ENCODE results near the gene EFCAB6. TPM values are rescaled to one million over a fixed set of nuclear protein-coding genes. Genes with fewer than 3 reads are reported as not detected.

Gene EFCAB6
- total and polyA plus RNA-seq, 11 donors = 0.53 to 2.3 (median 1.5) TPM

DNA sequence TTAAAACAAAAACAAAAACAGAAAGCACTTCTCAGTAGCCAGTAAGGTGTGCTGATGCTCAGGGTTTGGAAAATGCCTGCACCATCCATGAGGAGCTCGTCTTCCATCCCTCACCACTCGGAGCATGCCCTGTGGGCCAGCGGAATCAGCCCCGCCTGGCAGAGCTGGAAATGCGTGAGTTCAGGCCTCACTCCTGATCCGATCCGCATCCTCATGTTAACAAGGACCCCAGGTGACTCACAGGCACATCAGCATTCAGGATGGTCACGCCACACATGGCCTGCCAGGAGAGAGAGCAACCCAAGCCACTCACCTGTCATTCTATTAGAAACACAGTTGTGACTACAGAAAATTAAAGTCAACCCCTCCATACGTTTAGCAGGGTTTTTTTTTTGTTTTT, 211.8 kb downstream of the EFCAB6 start:
- H3K27ac ChIP-seq = no peak overlapping the region
- no peak overlapping the region for H3K4me3 ChIP-seq
- H3K27me3 ChIP-seq = no peaks in the 10 kb centered on the region
- TF ChIP-seq, protein P1, sequence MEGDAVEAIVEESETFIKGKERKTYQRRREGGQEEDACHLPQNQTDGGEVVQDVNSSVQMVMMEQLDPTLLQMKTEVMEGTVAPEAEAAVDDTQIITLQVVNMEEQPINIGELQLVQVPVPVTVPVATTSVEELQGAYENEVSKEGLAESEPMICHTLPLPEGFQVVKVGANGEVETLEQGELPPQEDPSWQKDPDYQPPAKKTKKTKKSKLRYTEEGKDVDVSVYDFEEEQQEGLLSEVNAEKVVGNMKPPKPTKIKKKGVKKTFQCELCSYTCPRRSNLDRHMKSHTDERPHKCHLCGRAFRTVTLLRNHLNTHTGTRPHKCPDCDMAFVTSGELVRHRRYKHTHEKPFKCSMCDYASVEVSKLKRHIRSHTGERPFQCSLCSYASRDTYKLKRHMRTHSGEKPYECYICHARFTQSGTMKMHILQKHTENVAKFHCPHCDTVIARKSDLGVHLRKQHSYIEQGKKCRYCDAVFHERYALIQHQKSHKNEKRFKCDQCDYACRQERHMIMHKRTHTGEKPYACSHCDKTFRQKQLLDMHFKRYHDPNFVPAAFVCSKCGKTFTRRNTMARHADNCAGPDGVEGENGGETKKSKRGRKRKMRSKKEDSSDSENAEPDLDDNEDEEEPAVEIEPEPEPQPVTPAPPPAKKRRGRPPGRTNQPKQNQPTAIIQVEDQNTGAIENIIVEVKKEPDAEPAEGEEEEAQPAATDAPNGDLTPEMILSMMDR (IDR thresholded peaks at IDR 0.05) = no peak
- TF ChIP-seq POLR2A (IDR thresholded peaks at IDR 0.05) = no peak
- peaks cover 0 to 17% (median 0%) of the 10 kb centered on the region in 12 donors for H3K9me3 ChIP-seq
- WGBS, 4 donors = 81 to 87% (median 85%) methylated on average over 9 of the region's 9 CpGs
- no peaks in the 10 kb centered on the region for H3K4me1 ChIP-seq
- no peaks in the 10 kb centered on the region for H3K36me3 ChIP-seq
- DNase-seq = no peak
- no peak for ATAC-seq
- intact Hi-C loops (cut with DNase I) = no loop called here

DNA sequence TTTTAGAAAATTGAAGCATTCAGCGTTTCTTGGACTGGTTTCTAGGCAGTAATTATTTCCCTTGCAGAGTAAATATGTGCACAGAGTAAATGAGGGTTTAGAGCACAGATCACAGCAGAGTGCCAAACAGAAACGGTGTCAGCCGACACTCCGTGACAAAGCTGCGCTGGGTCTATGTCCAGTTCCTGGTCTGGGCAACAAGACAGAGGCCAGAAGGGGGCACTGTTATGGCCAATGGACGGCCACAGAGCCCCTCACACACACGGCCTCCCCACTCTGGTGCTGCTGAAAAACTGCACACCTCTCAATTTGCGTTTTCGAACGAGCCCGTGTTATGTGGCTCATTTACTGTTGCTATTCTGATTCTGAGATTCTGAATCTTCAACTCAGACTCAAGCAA, 219.6 kb downstream of the EFCAB6 start:
- H3K9me3 ChIP-seq = peaks cover 0 to 31% (median 2%) of the 10 kb centered on the region in 12 donors
- ATAC-seq (no peak), DNase-seq (no peak)
- no peak overlapping the region for H3K4me3 ChIP-seq
- TF ChIP-seq, protein P1 (IDR thresholded peaks at IDR 0.05) = peak in 4 of 12 donors; percentile 5 to 24 (median 12)
- no peak for TF ChIP-seq POLR2A (IDR thresholded peaks at IDR 0.05)
- H3K27ac ChIP-seq = no peak overlapping the region
- no peaks in the 10 kb centered on the region for H3K4me1 ChIP-seq
- H3K27me3 ChIP-seq = no peaks in the 10 kb centered on the region
- intact Hi-C loops (cut with DNase I) = no loop called here
- WGBS, 4 donors = 53 to 62% (median 58%) methylated on average over 11 of the region's 11 CpGs
- H3K36me3 ChIP-seq = no peaks in the 10 kb centered on the region

DNA sequence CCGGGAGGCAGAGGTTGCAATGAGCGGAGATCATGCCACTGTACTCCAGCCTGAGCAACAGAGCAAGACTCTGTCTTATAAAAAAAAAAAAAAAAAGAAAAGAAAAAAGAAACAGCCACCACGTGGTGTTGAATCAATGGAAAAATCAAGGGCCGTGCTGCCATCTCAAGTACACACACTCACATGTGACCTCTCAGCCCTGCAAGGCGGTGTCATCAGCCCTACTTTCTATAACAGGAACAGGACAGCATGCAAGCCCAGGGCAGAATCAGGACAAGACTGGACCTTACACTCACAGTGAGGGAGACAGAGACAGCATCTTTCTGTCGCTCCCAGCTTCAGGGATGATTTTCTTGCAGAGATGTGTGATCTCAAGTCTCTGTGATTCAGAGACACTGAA, 220.7 kb downstream of the EFCAB6 start:
- no peak for TF ChIP-seq POLR2A (IDR thresholded peaks at IDR 0.05)
- TF ChIP-seq, protein P1 (IDR thresholded peaks at IDR 0.05) = no peak
- no peaks in the 10 kb centered on the region for H3K27me3 ChIP-seq
- H3K4me3 ChIP-seq = no peak overlapping the region
- 73 to 75% (median 74%) methylated on average over 6 of the region's 6 CpGs for WGBS, 4 donors
- intact Hi-C loops (cut with DNase I) = no loop called here
- no peaks in the 10 kb centered on the region for H3K4me1 ChIP-seq
- H3K36me3 ChIP-seq = peaks cover 0 to 4% (median 0%) of the 10 kb centered on the region in 9 donors
- ATAC-seq (no peak), DNase-seq (no peak)
- no peak overlapping the region for H3K27ac ChIP-seq
- H3K9me3 ChIP-seq = peaks cover 0 to 33% (median 2%) of the 10 kb centered on the region in 12 donors

DNA sequence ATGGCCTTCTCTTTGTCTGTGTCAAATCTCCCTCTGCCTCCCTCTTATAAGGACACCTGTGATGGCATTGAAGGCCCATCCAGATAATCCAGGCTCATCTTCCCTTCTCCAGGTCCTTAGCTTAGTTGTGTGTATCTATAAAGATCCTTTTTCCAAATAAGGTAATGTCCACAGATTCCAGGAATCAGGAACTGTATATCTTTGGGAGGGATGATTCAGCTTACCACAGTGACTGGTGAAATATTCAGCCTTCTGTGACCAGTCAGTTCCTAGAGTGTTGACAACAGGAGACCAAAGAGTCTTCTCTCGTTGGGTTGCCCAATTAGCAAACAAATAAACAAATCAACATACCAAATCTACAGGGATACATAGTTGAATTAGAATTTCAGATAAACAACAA, 224.5 kb downstream of the EFCAB6 start:
- Histone ChIP-seq H3K27me3 (no peaks in the 10 kb centered on the region), H3K36me3 (peaks cover 0 to 4% (median 0%) of the 10 kb centered on the region in 9 donors), H3K4me1 (no peaks in the 10 kb centered on the region), H3K27ac (no peak overlapping the region), H3K9me3 (peaks cover 0 to 44% (median 7%) of the 10 kb centered on the region in 12 donors), H3K4me3 (no peak overlapping the region)
- intact Hi-C loops (cut with DNase I) = loop anchor here in 1 of 10 donors (10.0 kb wide), 1 partner anchor 47 kb away; no protein-coding TSS in a partner anchor
- TF ChIP-seq, protein P1 (IDR thresholded peaks at IDR 0.05) = no peak
- no peak for TF ChIP-seq POLR2A (IDR thresholded peaks at IDR 0.05)
- DNase-seq = no peak
- WGBS, 4 donors = 0 to 54% (median 0%) methylated on average over 1 of the region's 1 CpG
- no peak for ATAC-seq

Measured in heart left ventricle (tissue), 16 donors.